Measurements from ENCODE around the gene SERPIND1.

- TF ChIP-seq PATZ1 (CRISPR knock-in tag; IDR thresholded peaks at IDR 0.05; ENCODE audit: borderline replicate concordance) (no peak), PPARA (CRISPR knock-in tag; IDR thresholded peaks at IDR 0.05; ENCODE audit: borderline replicate concordance) (no peak)
Measured at GRCh38 chr22:20811971-20812660, 38.2 kb downstream of the SERPIND1 start.
